CD4-positive, alpha-beta T cell treated with Interferon gamma for 1 hour (primary cell): ENCODE measurements around the gene RBM39.
"Not testable (repeated sequence)": the region's sequence is repeated elsewhere in the genome, so short reads cannot be mapped to it uniquely, and the experiment has no call there.

ENCODE experiments used
- DNase-seq: peaks from one replicate; pipeline ENCODE4 v3.0.0-alpha.2; 2020

RBM39 gene

GRCh38 chr20:35750611-35751010, 8.6 kb upstream of the RBM39 start:
- no peak for DNase-seq

GRCh38 chr20:35744492-35744841, 2.4 kb upstream of the RBM39 start:
- not testable (repeated sequence) for DNase-seq

- DNase-seq: peak; percentile 18
Measured at GRCh38 chr20:35743693-35744491, 1.8 kb upstream of the RBM39 start.

GRCh38 chr20:35742741-35743523, 872 bp upstream of the RBM39 start:
- no peak for DNase-seq

GRCh38 chr20:35739294-35740163, 2.5 kb downstream of the RBM39 start:
- no peak for DNase-seq

GRCh38 chr20:35738410-35739179, 3.5 kb downstream of the RBM39 start:
- DNase-seq: no peak

- no peak for DNase-seq
Measured at GRCh38 chr20:35737865-35738333, 4.2 kb downstream of the RBM39 start.

GRCh38 chr20:35735826-35736470, 6.1 kb downstream of the RBM39 start:
- no peak for DNase-seq

- no peak for DNase-seq
Measured at GRCh38 chr20:35734777-35735649, 7.0 kb downstream of the RBM39 start.

GRCh38 chr20:35734374-35734773, 7.7 kb downstream of the RBM39 start:
- no peak for DNase-seq

GRCh38 chr20:35732644-35732982, 9.4 kb downstream of the RBM39 start:
- DNase-seq: no peak

GRCh38 chr20:35731862-35732643, 10.0 kb downstream of the RBM39 start:
- no peak for DNase-seq

- no peak for DNase-seq
Measured at GRCh38 chr20:35731469-35731788, 10.6 kb downstream of the RBM39 start.

GRCh38 chr20:35730583-35731468, 11.2 kb downstream of the RBM39 start:
- no peak for DNase-seq

GRCh38 chr20:35729836-35730582, 12.1 kb downstream of the RBM39 start:
- no peak for DNase-seq

- no peak for DNase-seq
Measured at GRCh38 chr20:35729283-35729807, 12.7 kb downstream of the RBM39 start.

GRCh38 chr20:35726842-35727711, 15.0 kb downstream of the RBM39 start:
- peak; percentile 19 for DNase-seq
